ENCODE results near the gene ST8SIA1. TPM values are rescaled to one million over a fixed set of nuclear protein-coding genes. Genes with fewer than 3 reads are reported as not detected.

The ST8SIA1 gene
- total RNA-seq, 1 donor from 2014 or later = 8.5 TPM

DNA sequence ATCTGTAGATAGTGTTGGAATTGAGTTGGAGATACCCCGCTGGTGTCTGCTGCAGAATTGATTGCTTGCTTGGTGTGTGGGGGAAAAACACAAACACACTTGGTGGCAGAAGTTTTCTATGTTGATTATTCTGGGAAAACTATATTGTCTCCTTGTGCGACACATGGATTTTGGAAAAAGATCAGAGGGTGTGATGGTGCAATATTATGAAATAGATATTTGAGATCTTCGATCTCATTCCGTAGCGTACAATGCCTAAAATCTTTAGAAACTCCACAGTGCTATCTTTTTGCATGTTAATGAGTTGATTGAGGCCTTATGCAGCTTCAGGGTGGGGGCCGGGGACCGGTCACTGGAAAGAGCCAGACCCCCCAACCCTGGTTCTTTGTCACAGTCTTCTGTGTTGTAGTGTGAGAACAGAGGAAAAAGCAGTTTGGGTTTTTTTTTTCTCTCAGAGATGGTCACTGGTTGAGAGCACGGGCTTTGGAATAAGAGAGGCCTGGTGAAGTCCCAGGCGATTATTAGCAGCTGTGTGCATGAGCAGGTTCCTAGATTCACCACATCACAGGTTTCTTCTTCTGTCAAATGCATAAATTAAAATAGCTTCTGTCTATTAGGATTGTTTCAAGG, 88.2 kb downstream of the ST8SIA1 start:
- intact Hi-C loops (cut with DNase I) = no loop called here
- H3K27me3 ChIP-seq = no peaks in the 10 kb centered on the region
- ATAC-seq (no peak), DNase-seq (no peak)
- no peaks in the 10 kb centered on the region for H3K4me1 ChIP-seq
- no peaks in the 10 kb centered on the region for H3K9me3 ChIP-seq
- H3K27ac ChIP-seq = no peak overlapping the region
- H3K4me3 ChIP-seq = no peak overlapping the region
- TF ChIP-seq CTCF (IDR thresholded peaks at IDR 0.05) = no peak
- H3K36me3 ChIP-seq = no peaks in the 10 kb centered on the region

GRCh38 chr12:22242726-22243125, 91.8 kb downstream of the ST8SIA1 start:
- H3K36me3 ChIP-seq = no peaks in the 10 kb centered on the region
- no peaks in the 10 kb centered on the region for H3K4me1 ChIP-seq
- no peak for TF ChIP-seq CTCF (IDR thresholded peaks at IDR 0.05)
- H3K27ac ChIP-seq = no peak overlapping the region
- intact Hi-C loops (cut with DNase I) = no loop called here
- no peak for DNase-seq
- no peak overlapping the region for H3K4me3 ChIP-seq
- ATAC-seq = no peak
- no peaks in the 10 kb centered on the region for H3K27me3 ChIP-seq
- no peaks in the 10 kb centered on the region for H3K9me3 ChIP-seq

- H3K27me3 ChIP-seq = no peaks in the 10 kb centered on the region
- H3K4me3 ChIP-seq = no peak overlapping the region
- no peak overlapping the region for H3K27ac ChIP-seq
- no peak for DNase-seq
- no peak for TF ChIP-seq CTCF (IDR thresholded peaks at IDR 0.05)
- intact Hi-C loops (cut with DNase I) = no loop called here
- no peaks in the 10 kb centered on the region for H3K36me3 ChIP-seq
- H3K4me1 ChIP-seq = no peaks in the 10 kb centered on the region
- no peaks in the 10 kb centered on the region for H3K9me3 ChIP-seq
- no peak for ATAC-seq
Measured at GRCh38 chr12:22238211-22238610, 96.3 kb downstream of the ST8SIA1 start.

- intact Hi-C loops (cut with DNase I) = no loop called here
- H3K27me3 ChIP-seq = no peaks in the 10 kb centered on the region
- no peak for TF ChIP-seq CTCF (IDR thresholded peaks at IDR 0.05)
- DNase-seq (no peak), ATAC-seq (no peak)
- no peak overlapping the region for H3K4me3 ChIP-seq
- H3K4me1 ChIP-seq = no peaks in the 10 kb centered on the region
- H3K27ac ChIP-seq = no peak overlapping the region
- no peaks in the 10 kb centered on the region for H3K36me3 ChIP-seq
- H3K9me3 ChIP-seq = no peaks in the 10 kb centered on the region
Measured at GRCh38 chr12:22234561-22234960, 99.9 kb downstream of the ST8SIA1 start.

- DNase-seq = no peak
- Histone ChIP-seq H3K27me3 (no peaks in the 10 kb centered on the region), H3K4me3 (no peak overlapping the region), H3K4me1 (no peaks in the 10 kb centered on the region), H3K36me3 (no peaks in the 10 kb centered on the region), H3K27ac (no peak overlapping the region), H3K9me3 (no peaks in the 10 kb centered on the region)
- intact Hi-C loops (cut with DNase I) = no loop called here
- no peak for TF ChIP-seq CTCF (IDR thresholded peaks at IDR 0.05)
- no peak for ATAC-seq
Measured at GRCh38 chr12:22231836-22232235, 102.7 kb downstream of the ST8SIA1 start.

- Histone ChIP-seq H3K4me1 (no peaks in the 10 kb centered on the region), H3K27ac (no peak overlapping the region), H3K4me3 (no peak overlapping the region), H3K27me3 (no peaks in the 10 kb centered on the region), H3K36me3 (no peaks in the 10 kb centered on the region), H3K9me3 (no peaks in the 10 kb centered on the region)
- intact Hi-C loops (cut with DNase I) = no loop called here
- no peak for ATAC-seq
- no peak for DNase-seq
- TF ChIP-seq CTCF (IDR thresholded peaks at IDR 0.05) = no peak
Measured at GRCh38 chr12:22231078-22231477, 103.4 kb downstream of the ST8SIA1 start.

Data from upper lobe of right lung (tissue), 1 donor.